HL-60 (cell line): ENCODE measurements around the gene RSL24D1.
A peak's percentile ranks its signal among the peaks of the same experiment; 100 is the strongest.

Experiments
- DNase-seq, 2 experiments: peaks; one replicate each; pipeline ENCODE4 v3.0.0-alpha.2; 2010 to 2020; ENCODE audit warnings: low read depth in 1 of 2, low spot score in 1 of 2
- H3K27ac ChIP-seq: fragments of 250-450 bp; sonication (Bioruptor Pico); replicated peaks from 2 replicates; pipeline ENCODE4 v1.5.1; 2020; ENCODE audit warnings: mild to moderate bottlenecking, moderate library complexity
- H3K27me3 ChIP-seq: fragments of 250-450 bp; sonication (Bioruptor Pico); 2 replicates; pipeline ENCODE4 v1.5.1; 2021; ENCODE audit warnings: mild to moderate bottlenecking, moderate library complexity; ENCODE audit not compliant: insufficient read depth, poor library complexity, severe bottlenecking
- H3K4me3 ChIP-seq: replicated peaks from 2 replicates; pipeline ENCODE4 v1.5.1; 2011; ENCODE audit warnings: mild to moderate bottlenecking, control low read depth, low read length; ENCODE audit not compliant: insufficient read depth
- CTCF ChIP-seq: IDR thresholded peaks from one replicate; pipeline ENCODE4 v1.5.1; 2011; ENCODE audit warnings: low read length, control low read depth, inconsistent platforms; ENCODE audit not compliant: insufficient read depth
- GABPA ChIP-seq: IDR thresholded peaks from 2 replicates; pipeline ENCODE4 v1.6.1; 2012; ENCODE audit warnings: low read depth
- POLR2AphosphoS5 ChIP-seq: IDR thresholded peaks from 2 replicates; pipeline ENCODE4 v1.6.1; 2012; ENCODE audit warnings: low read depth
- REST ChIP-seq: IDR thresholded peaks from 2 replicates; pipeline ENCODE4 v1.6.1; 2012; ENCODE audit warnings: low read depth; ENCODE audit not compliant: insufficient replicate concordance
- SPI1 ChIP-seq: IDR thresholded peaks from 2 replicates; pipeline ENCODE4 v1.6.1; 2012; ENCODE audit warnings: low read depth, mild to moderate bottlenecking, borderline replicate concordance

RSL24D1 gene

DNA sequence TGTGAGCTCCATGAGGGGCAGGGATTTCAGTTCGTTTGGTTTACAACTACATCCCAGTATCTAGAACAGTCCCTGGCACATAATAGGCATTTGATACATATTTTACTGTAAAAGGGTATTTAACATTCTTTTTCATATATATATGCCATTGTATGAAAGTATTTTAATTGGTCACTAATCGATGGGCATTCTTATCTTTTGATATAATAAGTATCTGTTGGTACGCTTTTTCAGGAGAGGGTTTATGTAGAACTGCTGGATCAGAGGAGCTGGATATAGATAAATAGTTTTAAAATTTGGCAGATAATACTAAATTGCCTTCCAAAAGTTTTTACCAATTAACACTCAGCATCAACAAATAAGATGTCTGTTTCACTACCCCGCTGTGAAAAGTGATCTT is 978 bp upstream of the RSL24D1 start:
- TF ChIP-seq REST (no peak), GABPA (no peak), POLR2AphosphoS5 (no peak), SPI1 (no peak), CTCF (no peak)
- DNase-seq, result no peak
- peak overlapping the region; percentile 96 for H3K27ac ChIP-seq
- no peaks in the 10 kb centered on the region for H3K27me3 ChIP-seq
- H3K4me3 ChIP-seq, result peak overlapping the region; percentile 86

DNA sequence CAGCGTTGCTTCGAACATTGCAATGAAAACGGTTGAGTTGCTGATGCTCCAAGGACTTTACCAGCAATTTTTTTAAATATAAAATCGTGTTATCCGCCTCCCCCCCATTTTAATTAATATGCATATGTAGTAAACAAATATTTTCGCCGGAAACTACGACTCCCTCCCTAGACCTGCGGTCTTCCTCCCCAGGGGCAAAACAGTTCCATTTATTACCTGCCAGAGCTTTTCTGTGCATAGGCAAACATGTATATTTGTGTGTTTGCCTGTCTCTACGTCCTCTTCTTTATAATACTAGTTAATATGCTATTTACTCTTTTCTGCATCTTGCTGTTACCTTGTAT is 593 bp upstream of the RSL24D1 start:
- Histone ChIP-seq H3K27me3 (no peaks in the 10 kb centered on the region), H3K4me3 (peak overlapping the region; percentile 86), H3K27ac (peak overlapping the region; percentile 96)
- DNase-seq, result no peak
- no peak for TF ChIP-seq GABPA

DNA sequence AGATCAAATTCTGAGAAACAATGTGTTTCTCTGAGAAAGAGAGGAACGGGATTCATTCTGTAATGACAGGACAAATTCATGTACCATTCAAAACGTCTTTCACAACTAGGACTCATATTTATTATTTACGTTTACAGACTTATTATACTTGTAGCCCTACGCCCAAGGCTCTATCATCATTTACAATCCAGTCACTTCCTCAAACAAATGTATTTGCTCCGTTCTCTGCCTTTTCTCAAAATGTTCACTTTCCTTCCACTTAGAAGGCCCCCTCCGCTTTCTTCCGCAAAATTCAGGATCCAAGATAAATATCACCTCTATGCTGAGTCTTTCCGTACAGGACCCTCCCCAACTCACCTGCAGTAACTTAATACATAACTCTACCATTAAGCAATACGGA is 745 bp downstream of the RSL24D1 start:
- TF ChIP-seq GABPA (no peak), SPI1 (peak; percentile 88)
- Histone ChIP-seq H3K4me3 (peak overlapping the region; percentile 86), H3K27ac (peak overlapping the region; percentile 96), H3K27me3 (no peaks in the 10 kb centered on the region)
- DNase-seq, result peak in 1 of 2 experiments; percentile 33

DNA sequence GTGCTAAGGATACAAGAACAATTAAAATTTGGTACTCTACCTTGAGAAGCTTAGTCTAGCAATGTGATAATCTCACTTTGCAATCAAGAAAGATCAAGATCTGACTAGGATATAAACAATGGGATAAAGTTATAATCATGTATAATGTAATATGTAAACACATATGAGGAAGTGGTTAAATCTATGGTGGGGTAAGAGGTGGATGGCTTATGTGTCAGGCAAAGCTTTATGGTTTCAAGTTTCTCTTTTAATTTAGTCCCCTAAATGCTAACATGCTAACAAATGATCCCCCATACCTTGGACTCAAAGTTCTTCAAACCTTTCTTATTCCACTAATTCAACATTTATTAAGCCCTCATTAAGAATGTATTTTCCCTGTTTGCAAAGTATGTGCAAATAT is 2.5 kb downstream of the RSL24D1 start:
- peak overlapping the region; percentile 86 for H3K4me3 ChIP-seq
- no peaks in the 10 kb centered on the region for H3K27me3 ChIP-seq
- DNase-seq, result no peak
- TF ChIP-seq GABPA (no peak), SPI1 (peak; percentile 91), CTCF (no peak), POLR2AphosphoS5 (no peak), REST (no peak)
- H3K27ac ChIP-seq, result peak overlapping the region; percentile 36; the same call in 1 of the 2 replicates

DNA sequence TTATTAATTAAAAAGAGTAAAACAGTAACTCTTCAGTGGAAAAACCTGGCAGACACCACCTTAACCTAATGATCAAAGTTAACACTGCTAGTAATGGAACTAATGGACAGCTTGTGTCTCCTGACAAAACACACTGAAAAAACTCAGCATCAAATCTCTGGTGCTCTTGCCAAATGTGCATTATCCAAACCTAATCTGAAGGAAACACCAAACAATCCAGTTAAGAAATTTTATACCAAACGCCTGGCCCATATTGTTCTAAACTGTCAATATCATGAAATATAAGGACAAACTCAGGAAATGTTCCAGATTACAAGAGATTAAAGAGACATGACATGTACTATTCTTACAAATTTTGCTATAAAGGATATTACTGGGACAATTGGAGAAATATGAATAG is 10.4 kb downstream of the RSL24D1 start:
- Histone ChIP-seq H3K4me3 (no peak overlapping the region), H3K27me3 (no peaks in the 10 kb centered on the region), H3K27ac (no peak overlapping the region)
- DNase-seq, result no peak
- TF ChIP-seq POLR2AphosphoS5 (no peak), SPI1 (no peak), GABPA (no peak), CTCF (no peak), REST (no peak)
